Heart left ventricle (tissue), 13 donors: ENCODE measurements around the gene SFXN2.

Experiments
- CTCF ChIP-seq, 12 donors: fragments of 200-600 bp; sonication (generic) in 4 of 12; IDR thresholded peaks; one replicate each; pipeline versions ENCODE4 v1.5.0 to v1.8.0; 2018 to 2022; ENCODE audit warnings: antibody characterized with exemption in 12 of 12, mild to moderate bottlenecking in 5 of 12
- POLR2A ChIP-seq, 2 donors: fragments of 450-650 bp; IDR thresholded peaks; one replicate each; pipeline ENCODE4 v1.6.1; 2017; ENCODE audit warnings: antibody characterized with exemption in 2 of 2, mild to moderate bottlenecking in 2 of 2, moderate library complexity in 2 of 2
- donor health status: ischemic (EF 13 %, LVEDD 7.1; RV severe dilation, severe dysfunction).
- donor health status: DM: no; HTN: yes; CAD: no.
- donor health status: DM: no; HTN: no; CAD: no.
- donor health status: ischemic (EF 25% LVEDD 6.9; RV normal size, moderate dysfunction).
- donor health status: ischemic (EF 25% LVEDD 5.7; RV mildly dilated, moderate dysfunction).
- donor health status: ischemic (EF 35%, LVEDD 5.7; RV mildly dilated, moderate dysfunction).
- donor health status: nonischemic (EF 11% LVEDD 7.7; RV severe dilation, severe dysfunction).
- donor health status: DM: yes; HTN: yes; CAD: no.
- donor health status: PGD.
- donor health status: ischemic (EF 29% LVEDD 5.4; RV normal size, mild dysfunction).
- donor health status: nonischemic (EF 23%, LVEDD 6.1; RV moderate dilation, normal function).

- TF ChIP-seq CTCF (IDR thresholded peaks at IDR 0.05): no peak
- TF ChIP-seq POLR2A (IDR thresholded peaks at IDR 0.05): no peak
Measured at GRCh38 chr10:102762401-102763015, 48.1 kb downstream of the SFXN2 start.
